Hematopoietic multipotent progenitor cell (in vitro differentiated cells): ENCODE results near the gene FOXJ3. TPM values are rescaled to one million over a fixed set of nuclear protein-coding genes. Genes with fewer than 3 reads are reported as not detected.

Source experiments
- DNase-seq, 3 donors: peaks; one replicate each; pipeline ENCODE4 v3.0.0-alpha.2; 2011 to 2015; ENCODE audit warnings: low read depth in 2 of 3, low spot score in 2 of 3
- total RNA-seq: library from RNA; depleted of rRNA; stranded (reverse); fragments of >200 nt; gene quantifications from one replicate; pipeline ENCODE4 v1.2.3, GENCODE V29; 2012

FOXJ3 gene
- total RNA-seq, 1 donor, result 44.2 TPM

GRCh38 chr1:42173155-42173933 lies 161.7 kb downstream of the FOXJ3 start:
- peak; percentile 51 to 68 (median 51) for DNase-seq

GRCh38 chr1:42172381-42173133 lies 162.5 kb downstream of the FOXJ3 start:
- no peak for DNase-seq

GRCh38 chr1:42171679-42172266 lies 163.3 kb downstream of the FOXJ3 start:
- DNase-seq, result no peak

GRCh38 chr1:42170779-42171621 lies 164.0 kb downstream of the FOXJ3 start:
- no peak for DNase-seq

- no peak for DNase-seq
Measured at GRCh38 chr1:42168763-42169162, 166.3 kb downstream of the FOXJ3 start.

GRCh38 chr1:42168391-42168670 lies 166.7 kb downstream of the FOXJ3 start:
- DNase-seq, result no peak

- no peak for DNase-seq
Measured at GRCh38 chr1:42167611-42168390, 167.2 kb downstream of the FOXJ3 start.

GRCh38 chr1:42165511-42166210 lies 169.4 kb downstream of the FOXJ3 start:
- DNase-seq, result no peak

GRCh38 chr1:42164551-42165420 lies 170.2 kb downstream of the FOXJ3 start, which contains the start of gene GUCA2A:
GUCA2A (minus strand) TSS chr1:42164745; CDS start chr1:42164712, 33 bp downstream.
- DNase-seq, result no peak

- DNase-seq, result no peak
Measured at GRCh38 chr1:42163536-42164503, 171.2 kb downstream of the FOXJ3 start.

- no peak for DNase-seq
Measured at GRCh38 chr1:42163114-42163513, 171.9 kb downstream of the FOXJ3 start.

GRCh38 chr1:42162181-42162580 lies 172.9 kb downstream of the FOXJ3 start:
- no peak for DNase-seq

GRCh38 chr1:42158189-42158588 lies 176.8 kb downstream of the FOXJ3 start:
- no peak for DNase-seq

- peak in 2 of 3 donors; percentile 69 to 79 for DNase-seq
Measured at GRCh38 chr1:42157667-42158066, 177.4 kb downstream of the FOXJ3 start.

- no peak for DNase-seq
Measured at GRCh38 chr1:42155362-42155761, 179.7 kb downstream of the FOXJ3 start.

GRCh38 chr1:42154685-42155084 lies 180.3 kb downstream of the FOXJ3 start:
- DNase-seq, result no peak

- DNase-seq, result no peak
Measured at GRCh38 chr1:42153624-42154023, 181.4 kb downstream of the FOXJ3 start.
